ENCODE measurements around the gene MAML2.

MAML2 gene

DNA sequence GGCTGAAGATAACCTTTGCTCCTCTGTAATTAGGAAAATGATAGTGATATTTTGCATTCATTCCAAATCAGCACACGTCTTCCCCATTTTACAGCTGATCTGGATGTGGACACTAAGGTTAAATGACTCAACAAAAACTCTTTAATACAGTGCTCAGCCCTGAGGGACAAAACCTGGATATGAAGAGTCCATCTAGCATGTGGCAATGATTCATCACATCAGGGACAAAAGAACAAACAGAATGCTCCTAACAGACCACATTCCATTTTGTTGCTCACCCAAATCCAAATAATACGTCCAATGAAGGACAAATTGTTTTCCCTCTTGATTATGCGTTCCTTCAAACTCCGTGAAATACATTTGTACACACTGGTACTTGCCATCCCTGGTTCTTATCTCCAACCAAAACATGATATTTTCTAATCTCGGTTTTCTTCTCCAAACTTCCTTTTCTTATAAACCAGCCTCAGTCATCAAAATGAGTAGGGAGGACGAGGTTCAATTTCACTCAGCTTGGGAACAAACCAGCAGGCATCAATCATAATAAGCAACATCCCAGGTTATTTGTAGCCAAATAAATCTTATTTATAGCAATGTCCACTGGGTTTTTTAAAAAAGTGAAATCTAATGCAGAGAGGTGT lies 365.3 kb downstream of the MAML2 start:
- Histone ChIP-seq H3K9me3 (replicated peaks; ENCODE audit: insufficient read depth, low read length) (no peaks in the 10 kb centered on the region), H3K4me2 (ENCODE audit: low read depth, low read length) (no peak overlapping the region), H3K9me2 (replicated peaks; ENCODE audit: insufficient read depth, low read length) (no peaks in the 10 kb centered on the region), H2AFZ (ENCODE audit: low read length) (no peak overlapping the region), H3K36me3 (replicated peaks; ENCODE audit: insufficient read depth, low read length) (no peaks in the 10 kb centered on the region), H3K79me2 (ENCODE audit: low read length) (no peaks in the 10 kb centered on the region), H3K27me3 (replicated peaks; ENCODE audit: insufficient read depth, low read length) (no peaks in the 10 kb centered on the region), H3K9ac (ENCODE audit: low read length) (no peak overlapping the region), H3F3A (ENCODE audit: insufficient read depth, low read length) (no peaks in the 10 kb centered on the region), H3K4me3 (ENCODE audit: low read length) (no peak overlapping the region), H3K4me1 (ENCODE audit: low read length) (no peaks in the 10 kb centered on the region), H4K20me1 (ENCODE audit: insufficient read depth, low read length) (no peaks in the 10 kb centered on the region), H3K27ac (ENCODE audit: low read length) (no peak overlapping the region)
- DNase-seq: no peak
- TF ChIP-seq, protein P1, sequence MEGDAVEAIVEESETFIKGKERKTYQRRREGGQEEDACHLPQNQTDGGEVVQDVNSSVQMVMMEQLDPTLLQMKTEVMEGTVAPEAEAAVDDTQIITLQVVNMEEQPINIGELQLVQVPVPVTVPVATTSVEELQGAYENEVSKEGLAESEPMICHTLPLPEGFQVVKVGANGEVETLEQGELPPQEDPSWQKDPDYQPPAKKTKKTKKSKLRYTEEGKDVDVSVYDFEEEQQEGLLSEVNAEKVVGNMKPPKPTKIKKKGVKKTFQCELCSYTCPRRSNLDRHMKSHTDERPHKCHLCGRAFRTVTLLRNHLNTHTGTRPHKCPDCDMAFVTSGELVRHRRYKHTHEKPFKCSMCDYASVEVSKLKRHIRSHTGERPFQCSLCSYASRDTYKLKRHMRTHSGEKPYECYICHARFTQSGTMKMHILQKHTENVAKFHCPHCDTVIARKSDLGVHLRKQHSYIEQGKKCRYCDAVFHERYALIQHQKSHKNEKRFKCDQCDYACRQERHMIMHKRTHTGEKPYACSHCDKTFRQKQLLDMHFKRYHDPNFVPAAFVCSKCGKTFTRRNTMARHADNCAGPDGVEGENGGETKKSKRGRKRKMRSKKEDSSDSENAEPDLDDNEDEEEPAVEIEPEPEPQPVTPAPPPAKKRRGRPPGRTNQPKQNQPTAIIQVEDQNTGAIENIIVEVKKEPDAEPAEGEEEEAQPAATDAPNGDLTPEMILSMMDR (IDR thresholded peaks at IDR 0.05; ENCODE audit: low read length): no peak
- TF ChIP-seq EZH2phosphoT487 (IDR thresholded peaks at IDR 0.05; ENCODE audit: low read length) (no peak), EZH2 (optimal IDR thresholded peaks at IDR 0.05; ENCODE audit: low read depth, low read length) (no peak)

DNA sequence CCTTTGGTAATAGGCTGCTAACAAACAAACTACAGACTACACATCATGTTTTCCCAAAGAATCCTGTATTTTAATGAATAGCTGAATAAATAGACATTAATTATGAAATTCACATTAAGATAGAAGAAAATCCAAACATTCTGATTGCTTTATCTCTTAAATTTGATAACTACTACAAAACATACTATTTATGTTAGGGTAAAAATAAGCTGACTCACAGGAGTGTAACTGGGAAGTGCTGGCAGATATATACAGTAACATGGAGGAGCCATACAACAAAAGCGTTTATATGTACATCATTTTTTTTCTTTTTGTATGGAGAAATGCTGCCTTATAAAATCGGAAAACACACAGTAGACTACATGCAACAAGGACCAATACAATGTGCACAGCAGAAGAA lies 366.4 kb downstream of the MAML2 start:
- H4K20me1 ChIP-seq (ENCODE audit: insufficient read depth, low read length): no peaks in the 10 kb centered on the region
- no peaks in the 10 kb centered on the region for H3K27me3 ChIP-seq (replicated peaks; ENCODE audit: insufficient read depth, low read length)
- H3K9ac ChIP-seq (ENCODE audit: low read length): no peak overlapping the region
- no peaks in the 10 kb centered on the region for H3K4me1 ChIP-seq (ENCODE audit: low read length)
- H2AFZ ChIP-seq (ENCODE audit: low read length): no peak overlapping the region
- no peaks in the 10 kb centered on the region for H3K9me3 ChIP-seq (replicated peaks; ENCODE audit: insufficient read depth, low read length)
- H3K36me3 ChIP-seq (replicated peaks; ENCODE audit: insufficient read depth, low read length): no peaks in the 10 kb centered on the region
- H3K27ac ChIP-seq (ENCODE audit: low read length): no peak overlapping the region
- H3K4me2 ChIP-seq (ENCODE audit: low read depth, low read length): no peak overlapping the region
- H3F3A ChIP-seq (ENCODE audit: insufficient read depth, low read length): no peaks in the 10 kb centered on the region
- no peak for DNase-seq
- no peak overlapping the region for H3K4me3 ChIP-seq (ENCODE audit: low read length)
- no peaks in the 10 kb centered on the region for H3K79me2 ChIP-seq (ENCODE audit: low read length)
- H3K9me2 ChIP-seq (replicated peaks; ENCODE audit: insufficient read depth, low read length): no peaks in the 10 kb centered on the region
- no peak for TF ChIP-seq EZH2 (optimal IDR thresholded peaks at IDR 0.05; ENCODE audit: low read depth, low read length)
- TF ChIP-seq, protein P1 (IDR thresholded peaks at IDR 0.05; ENCODE audit: low read length): no peak
- TF ChIP-seq EZH2phosphoT487 (IDR thresholded peaks at IDR 0.05; ENCODE audit: low read length): no peak

DNA sequence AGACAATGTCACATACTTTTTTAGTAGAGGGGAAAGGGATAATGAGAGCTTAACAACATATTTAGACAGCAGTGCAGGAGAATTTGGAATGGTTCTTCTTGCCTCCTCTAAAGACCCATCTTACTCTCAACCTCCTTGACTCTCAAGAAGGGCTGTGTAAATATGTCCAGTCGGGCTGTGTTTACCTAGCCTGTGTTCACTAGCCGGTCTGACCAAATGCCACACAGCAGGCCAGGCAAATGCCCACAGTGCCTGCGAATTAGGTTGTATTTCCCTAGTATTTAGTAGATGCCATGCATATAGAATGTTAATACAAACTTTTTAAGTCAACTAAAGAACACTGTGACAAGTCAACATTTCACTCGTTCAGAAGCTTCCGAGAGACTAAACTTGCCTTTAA lies 367.7 kb downstream of the MAML2 start:
- TF ChIP-seq, protein P1 (IDR thresholded peaks at IDR 0.05; ENCODE audit: low read length): no peak
- TF ChIP-seq EZH2phosphoT487 (IDR thresholded peaks at IDR 0.05; ENCODE audit: low read length) (no peak), EZH2 (optimal IDR thresholded peaks at IDR 0.05; ENCODE audit: low read depth, low read length) (no peak)
- Histone ChIP-seq H3K79me2 (ENCODE audit: low read length) (no peaks in the 10 kb centered on the region), H3K27me3 (replicated peaks; ENCODE audit: insufficient read depth, low read length) (no peaks in the 10 kb centered on the region), H3K4me2 (ENCODE audit: low read depth, low read length) (no peak overlapping the region), H4K20me1 (ENCODE audit: insufficient read depth, low read length) (no peaks in the 10 kb centered on the region), H3K9me3 (replicated peaks; ENCODE audit: insufficient read depth, low read length) (no peaks in the 10 kb centered on the region), H3K36me3 (replicated peaks; ENCODE audit: insufficient read depth, low read length) (no peaks in the 10 kb centered on the region), H3K27ac (ENCODE audit: low read length) (no peak overlapping the region), H3K9me2 (replicated peaks; ENCODE audit: insufficient read depth, low read length) (no peaks in the 10 kb centered on the region), H3K4me1 (ENCODE audit: low read length) (no peaks in the 10 kb centered on the region), H3K4me3 (ENCODE audit: low read length) (no peak overlapping the region), H3K9ac (ENCODE audit: low read length) (no peak overlapping the region), H2AFZ (ENCODE audit: low read length) (no peak overlapping the region), H3F3A (ENCODE audit: insufficient read depth, low read length) (no peaks in the 10 kb centered on the region)
- no peak for DNase-seq

Measured in MM.1S (cell line).